Measurements from ENCODE around the gene TGIF2. TPM values are rescaled to one million over a fixed set of nuclear protein-coding genes. Genes with fewer than 3 reads are reported as not detected.

TGIF2 gene
- polyA plus RNA-seq, 1 of the 3 experiments (the other 2 are of a cell fraction) = 10.8 TPM

DNA sequence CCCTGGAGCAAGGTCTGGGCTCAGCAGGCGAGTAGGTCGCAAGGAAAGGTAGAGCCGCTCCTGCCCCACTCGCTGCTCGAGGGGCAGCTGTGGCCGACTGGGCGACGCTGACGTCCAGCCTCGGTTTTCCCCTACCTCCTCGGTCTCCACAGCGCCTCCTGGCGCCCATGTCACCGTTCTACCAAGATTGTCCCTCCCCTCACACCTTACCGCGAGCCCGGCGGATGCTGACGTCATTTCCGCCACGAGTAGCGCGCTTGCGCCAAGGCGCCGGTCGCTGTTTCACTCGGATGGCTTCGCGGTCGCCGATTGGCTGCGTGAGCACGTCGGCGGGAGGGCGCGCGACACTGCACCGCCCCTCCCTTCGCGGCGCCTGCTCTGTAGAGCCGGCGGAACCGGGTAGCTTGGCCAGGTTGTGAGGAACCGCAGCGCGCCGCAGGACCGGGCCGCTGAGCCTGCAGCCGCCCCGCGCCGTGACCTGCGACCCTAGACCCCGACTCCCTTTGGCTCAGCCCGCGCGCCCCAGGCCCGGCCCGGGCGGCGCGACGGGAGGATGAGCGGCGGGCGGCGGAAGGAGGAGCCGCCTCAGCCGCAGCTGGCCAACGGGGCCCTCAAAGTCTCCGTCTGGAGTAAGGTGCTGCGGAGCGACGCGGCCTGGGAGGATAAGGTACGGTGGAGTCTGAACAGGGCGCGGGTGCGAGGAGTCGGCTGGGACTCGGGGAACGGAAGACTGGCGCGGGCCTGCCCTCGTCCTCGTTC is 32.2 kb downstream of the TGIF2 start, which contains the start of gene RAB5IF:
RAB5IF (plus strand) TSS at position 381 of the 759 bp plus-strand sequence; CDS start at position 554, 173 bp downstream.
- TF ChIP-seq CHD2 (IDR thresholded peaks at IDR 0.05; ENCODE audit: low read length, partially characterized antibody) (peak; percentile 90), SIN3A (IDR thresholded peaks at IDR 0.05; ENCODE audit: borderline replicate concordance, low read depth, low read length) (peak; percentile 85; the same call in 1 of the 2 replicates), RAD21 (IDR thresholded peaks at IDR 0.05; ENCODE audit: low read length) (peak; percentile 69), MXI1 (IDR thresholded peaks at IDR 0.05; ENCODE audit: low read depth, low read length) (0 out of 2 replicates have a peak, but pooled peaks have one; percentile 55), GABPA (IDR thresholded peaks at IDR 0.05; ENCODE audit: low read depth) (peak; percentile 91), POLR2AphosphoS5 (IDR thresholded peaks at IDR 0.05; ENCODE audit: low read depth, low read length) (peak; percentile 80), RXRA (IDR thresholded peaks at IDR 0.05; ENCODE audit: borderline replicate concordance, low read depth) (no peak), NRF1 (IDR thresholded peaks at IDR 0.05; ENCODE audit: low read depth, low read length) (peak; percentile 79), TCF12 (IDR thresholded peaks at IDR 0.05) (no peak), RFX5 (IDR thresholded peaks at IDR 0.05; ENCODE audit: low read length) (peak; percentile 63; the same call in 1 of the 2 replicates), SMC3 (IDR thresholded peaks at IDR 0.05; ENCODE audit: low read depth, low read length) (peak; percentile 87), ELF1 (IDR thresholded peaks at IDR 0.05) (peak; percentile 64), FOXM1 (IDR thresholded peaks at IDR 0.05; ENCODE audit: low read depth) (no peak), TAF1 (IDR thresholded peaks at IDR 0.05; ENCODE audit: borderline replicate concordance, low read depth, low read length) (peak; percentile 25; the same call in 1 of the 2 replicates)
- TF ChIP-seq, protein P1, sequence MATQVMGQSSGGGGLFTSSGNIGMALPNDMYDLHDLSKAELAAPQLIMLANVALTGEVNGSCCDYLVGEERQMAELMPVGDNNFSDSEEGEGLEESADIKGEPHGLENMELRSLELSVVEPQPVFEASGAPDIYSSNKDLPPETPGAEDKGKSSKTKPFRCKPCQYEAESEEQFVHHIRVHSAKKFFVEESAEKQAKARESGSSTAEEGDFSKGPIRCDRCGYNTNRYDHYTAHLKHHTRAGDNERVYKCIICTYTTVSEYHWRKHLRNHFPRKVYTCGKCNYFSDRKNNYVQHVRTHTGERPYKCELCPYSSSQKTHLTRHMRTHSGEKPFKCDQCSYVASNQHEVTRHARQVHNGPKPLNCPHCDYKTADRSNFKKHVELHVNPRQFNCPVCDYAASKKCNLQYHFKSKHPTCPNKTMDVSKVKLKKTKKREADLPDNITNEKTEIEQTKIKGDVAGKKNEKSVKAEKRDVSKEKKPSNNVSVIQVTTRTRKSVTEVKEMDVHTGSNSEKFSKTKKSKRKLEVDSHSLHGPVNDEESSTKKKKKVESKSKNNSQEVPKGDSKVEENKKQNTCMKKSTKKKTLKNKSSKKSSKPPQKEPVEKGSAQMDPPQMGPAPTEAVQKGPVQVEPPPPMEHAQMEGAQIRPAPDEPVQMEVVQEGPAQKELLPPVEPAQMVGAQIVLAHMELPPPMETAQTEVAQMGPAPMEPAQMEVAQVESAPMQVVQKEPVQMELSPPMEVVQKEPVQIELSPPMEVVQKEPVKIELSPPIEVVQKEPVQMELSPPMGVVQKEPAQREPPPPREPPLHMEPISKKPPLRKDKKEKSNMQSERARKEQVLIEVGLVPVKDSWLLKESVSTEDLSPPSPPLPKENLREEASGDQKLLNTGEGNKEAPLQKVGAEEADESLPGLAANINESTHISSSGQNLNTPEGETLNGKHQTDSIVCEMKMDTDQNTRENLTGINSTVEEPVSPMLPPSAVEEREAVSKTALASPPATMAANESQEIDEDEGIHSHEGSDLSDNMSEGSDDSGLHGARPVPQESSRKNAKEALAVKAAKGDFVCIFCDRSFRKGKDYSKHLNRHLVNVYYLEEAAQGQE (IDR thresholded peaks at IDR 0.05; ENCODE audit: low read depth, low read length) = no peak
- TF ChIP-seq, protein P2, sequence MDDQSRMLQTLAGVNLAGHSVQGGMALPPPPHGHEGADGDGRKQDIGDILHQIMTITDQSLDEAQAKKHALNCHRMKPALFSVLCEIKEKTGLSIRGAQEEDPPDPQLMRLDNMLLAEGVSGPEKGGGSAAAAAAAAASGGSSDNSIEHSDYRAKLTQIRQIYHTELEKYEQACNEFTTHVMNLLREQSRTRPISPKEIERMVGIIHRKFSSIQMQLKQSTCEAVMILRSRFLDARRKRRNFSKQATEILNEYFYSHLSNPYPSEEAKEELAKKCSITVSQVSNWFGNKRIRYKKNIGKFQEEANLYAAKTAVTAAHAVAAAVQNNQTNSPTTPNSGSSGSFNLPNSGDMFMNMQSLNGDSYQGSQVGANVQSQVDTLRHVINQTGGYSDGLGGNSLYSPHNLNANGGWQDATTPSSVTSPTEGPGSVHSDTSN (IDR thresholded peaks at IDR 0.05) = peak; percentile 17; the same call in 1 of the 2 replicates
- TF ChIP-seq, protein P3, sequence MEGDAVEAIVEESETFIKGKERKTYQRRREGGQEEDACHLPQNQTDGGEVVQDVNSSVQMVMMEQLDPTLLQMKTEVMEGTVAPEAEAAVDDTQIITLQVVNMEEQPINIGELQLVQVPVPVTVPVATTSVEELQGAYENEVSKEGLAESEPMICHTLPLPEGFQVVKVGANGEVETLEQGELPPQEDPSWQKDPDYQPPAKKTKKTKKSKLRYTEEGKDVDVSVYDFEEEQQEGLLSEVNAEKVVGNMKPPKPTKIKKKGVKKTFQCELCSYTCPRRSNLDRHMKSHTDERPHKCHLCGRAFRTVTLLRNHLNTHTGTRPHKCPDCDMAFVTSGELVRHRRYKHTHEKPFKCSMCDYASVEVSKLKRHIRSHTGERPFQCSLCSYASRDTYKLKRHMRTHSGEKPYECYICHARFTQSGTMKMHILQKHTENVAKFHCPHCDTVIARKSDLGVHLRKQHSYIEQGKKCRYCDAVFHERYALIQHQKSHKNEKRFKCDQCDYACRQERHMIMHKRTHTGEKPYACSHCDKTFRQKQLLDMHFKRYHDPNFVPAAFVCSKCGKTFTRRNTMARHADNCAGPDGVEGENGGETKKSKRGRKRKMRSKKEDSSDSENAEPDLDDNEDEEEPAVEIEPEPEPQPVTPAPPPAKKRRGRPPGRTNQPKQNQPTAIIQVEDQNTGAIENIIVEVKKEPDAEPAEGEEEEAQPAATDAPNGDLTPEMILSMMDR (IDR thresholded peaks at IDR 0.05) = peak; percentile 80
- TF ChIP-seq, protein P4, sequence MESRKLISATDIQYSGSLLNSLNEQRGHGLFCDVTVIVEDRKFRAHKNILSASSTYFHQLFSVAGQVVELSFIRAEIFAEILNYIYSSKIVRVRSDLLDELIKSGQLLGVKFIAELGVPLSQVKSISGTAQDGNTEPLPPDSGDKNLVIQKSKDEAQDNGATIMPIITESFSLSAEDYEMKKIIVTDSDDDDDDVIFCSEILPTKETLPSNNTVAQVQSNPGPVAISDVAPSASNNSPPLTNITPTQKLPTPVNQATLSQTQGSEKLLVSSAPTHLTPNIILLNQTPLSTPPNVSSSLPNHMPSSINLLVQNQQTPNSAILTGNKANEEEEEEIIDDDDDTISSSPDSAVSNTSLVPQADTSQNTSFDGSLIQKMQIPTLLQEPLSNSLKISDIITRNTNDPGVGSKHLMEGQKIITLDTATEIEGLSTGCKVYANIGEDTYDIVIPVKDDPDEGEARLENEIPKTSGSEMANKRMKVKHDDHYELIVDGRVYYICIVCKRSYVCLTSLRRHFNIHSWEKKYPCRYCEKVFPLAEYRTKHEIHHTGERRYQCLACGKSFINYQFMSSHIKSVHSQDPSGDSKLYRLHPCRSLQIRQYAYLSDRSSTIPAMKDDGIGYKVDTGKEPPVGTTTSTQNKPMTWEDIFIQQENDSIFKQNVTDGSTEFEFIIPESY (IDR thresholded peaks at IDR 0.05; ENCODE audit: borderline replicate concordance, low read depth) = peak; percentile 49; the same call in 1 of the 2 replicates
- TF ChIP-seq, protein P5, sequence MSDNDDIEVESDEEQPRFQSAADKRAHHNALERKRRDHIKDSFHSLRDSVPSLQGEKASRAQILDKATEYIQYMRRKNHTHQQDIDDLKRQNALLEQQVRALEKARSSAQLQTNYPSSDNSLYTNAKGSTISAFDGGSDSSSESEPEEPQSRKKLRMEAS (IDR thresholded peaks at IDR 0.05; ENCODE audit: low read depth) = peak; percentile 85
- TF ChIP-seq, protein P6, sequence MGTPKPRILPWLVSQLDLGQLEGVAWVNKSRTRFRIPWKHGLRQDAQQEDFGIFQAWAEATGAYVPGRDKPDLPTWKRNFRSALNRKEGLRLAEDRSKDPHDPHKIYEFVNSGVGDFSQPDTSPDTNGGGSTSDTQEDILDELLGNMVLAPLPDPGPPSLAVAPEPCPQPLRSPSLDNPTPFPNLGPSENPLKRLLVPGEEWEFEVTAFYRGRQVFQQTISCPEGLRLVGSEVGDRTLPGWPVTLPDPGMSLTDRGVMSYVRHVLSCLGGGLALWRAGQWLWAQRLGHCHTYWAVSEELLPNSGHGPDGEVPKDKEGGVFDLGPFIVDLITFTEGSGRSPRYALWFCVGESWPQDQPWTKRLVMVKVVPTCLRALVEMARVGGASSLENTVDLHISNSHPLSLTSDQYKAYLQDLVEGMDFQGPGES (IDR thresholded peaks at IDR 0.05; ENCODE audit: low read depth, low read length) = no peak

More for the DNA sequence above, 32.2 kb downstream of the TGIF2 start, which contains the start of gene RAB5IF:
- H3F3A ChIP-seq (replicated peaks; ENCODE audit: insufficient read depth) = no peaks in the 10 kb centered on the region
- peaks cover 4 to 12% of the 10 kb centered on the region in 2 experiments; a peak in 1 of 4 replicates for H3K4me1 ChIP-seq (ENCODE audit: control insufficient read depth in 1 of 2, insufficient read depth in 2 of 2, low read depth in 1 of 2, low read length in 1 of 2)
- H3K4me3 ChIP-seq (ENCODE audit: low read depth in 2 of 2, low read length in 1 of 2) = peak within 1 kb of the TSS; percentile 76 to 99
- no peaks in the 10 kb centered on the region for H3K9me2 ChIP-seq
- peak; percentile 96 for DNase-seq
- CTCF ChIA-PET = interaction anchor here (0.6 to 3.9 kb wide), 38 partner anchors 9 to 1155 kb away, joined by 3 to 37 read pairs (median 4); partner anchors contain the start of genes DSN1, MYL9, NDRG3 and TGIF2
- peak within 1 kb of the TSS; percentile 85 for H3K4me2 ChIP-seq
- POLR2A ChIA-PET = interaction anchor here (0.7 to 1.4 kb wide), 7 partner anchors 18 to 149 kb away, joined by 3 to 6 read pairs (median 3); partner anchors contain the start of gene NDRG3
- H2AFZ ChIP-seq (ENCODE audit: low read depth) = peak within 1 kb of the TSS; percentile 99
- peaks cover 38% of the 10 kb centered on the region for H3K79me2 ChIP-seq (ENCODE audit: insufficient read depth)
- peaks cover 11 to 28% of the 10 kb centered on the region in 2 experiments for H3K36me3 ChIP-seq (replicated peaks in 1 of 2; ENCODE audit: control insufficient read depth in 1 of 2, insufficient read depth in 2 of 2, low read length in 1 of 2)
- no peaks in the 10 kb centered on the region for H3K27me3 ChIP-seq (ENCODE audit: insufficient read depth)
- H4K20me1 ChIP-seq (ENCODE audit: insufficient read depth) = peaks cover 18% of the 10 kb centered on the region; the same call in 1 of the 2 replicates
- peak within 1 kb of the TSS; percentile 64 to 73 for H3K27ac ChIP-seq (ENCODE audit: low read depth in 2 of 2, low read length in 1 of 2)
- WGBS (ENCODE audit: low lambda C conversion rate) = 1% methylated on average over 47 of the region's 90 CpGs
- peak within 1 kb of the TSS; percentile 92 for H3K9ac ChIP-seq
- H3K9me3 ChIP-seq = no peaks in the 10 kb centered on the region

All from SK-N-SH (cell line).